Mesothelial cell of epicardium (in vitro differentiated cells): ENCODE measurements around the gene BBS9. TPM values are rescaled to one million over a fixed set of nuclear protein-coding genes. Genes with fewer than 3 reads are reported as not detected.

ENCODE experiments used
- DNase-seq, 2 experiments: peaks; one replicate each; pipeline ENCODE4 v3.0.0; 2021; ENCODE audit warnings: low spot score in 2 of 2; ENCODE audit not compliant: unreplicated experiment in 2 of 2
- H3K27ac Mint-ChIP-seq: 2 replicates; pipeline ENCODE4 v1.8.0; 2021; ENCODE audit warnings: mixed read lengths
- H3K27me3 Mint-ChIP-seq: 2 replicates; pipeline ENCODE4 v1.8.0; 2021; ENCODE audit warnings: low read depth, mixed read lengths
- H3K36me3 Mint-ChIP-seq: 2 replicates; pipeline ENCODE4 v1.8.0; 2021; ENCODE audit warnings: mixed read lengths
- H3K4me1 Mint-ChIP-seq: 2 replicates; pipeline ENCODE4 v1.8.0; 2021; ENCODE audit warnings: mixed read lengths
- H3K4me3 Mint-ChIP-seq: 2 replicates; pipeline ENCODE4 v1.8.0; 2021; ENCODE audit warnings: mild to moderate bottlenecking, moderate library complexity, mixed read lengths
- H3K9me3 Mint-ChIP-seq: 2 replicates; pipeline ENCODE4 v1.8.0; 2021; ENCODE audit warnings: mixed read lengths
- CTCF ChIP-seq: fragments of 200-600 bp; sonication (generic); IDR thresholded peaks from one replicate; pipeline ENCODE4 v1.5.0; 2021; ENCODE audit warnings: antibody characterized with exemption; ENCODE audit not compliant: unreplicated experiment
- total RNA-seq: library from RNA; stranded (reverse); gene quantifications from 3 replicates; pipeline ENCODE4 v1.2.1, GENCODE V29; 2021

The BBS9 gene
- total RNA-seq, 1 donor from 2014 or later: 26.9 TPM

GRCh38 chr7:33500703-33501701, 371.6 kb downstream of the BBS9 start:
- Mint-ChIP-seq H3K9me3 (no peaks in the 10 kb centered on the region), H3K36me3 (no peaks in the 10 kb centered on the region), H3K27ac (no peak overlapping the region), H3K27me3 (no peaks in the 10 kb centered on the region), H3K4me3 (no peak overlapping the region), H3K4me1 (peaks cover 12% of the 10 kb centered on the region)
- DNase-seq: no peak
- TF ChIP-seq CTCF: no peak

- no peaks in the 10 kb centered on the region for H3K9me3 Mint-ChIP-seq
- H3K36me3 Mint-ChIP-seq: no peaks in the 10 kb centered on the region
- H3K4me3 Mint-ChIP-seq: no peak overlapping the region
- peaks cover 11% of the 10 kb centered on the region for H3K4me1 Mint-ChIP-seq
- no peak for DNase-seq
- TF ChIP-seq CTCF: no peak
- H3K27ac Mint-ChIP-seq: no peak overlapping the region
- H3K27me3 Mint-ChIP-seq: no peaks in the 10 kb centered on the region
Observed at GRCh38 chr7:33503014-33503413, 373.6 kb downstream of the BBS9 start.

GRCh38 chr7:33503736-33504135, 374.4 kb downstream of the BBS9 start:
- H3K27me3 Mint-ChIP-seq: no peaks in the 10 kb centered on the region
- no peak overlapping the region for H3K4me3 Mint-ChIP-seq
- TF ChIP-seq CTCF: no peak
- H3K36me3 Mint-ChIP-seq: no peaks in the 10 kb centered on the region
- peaks cover 11% of the 10 kb centered on the region for H3K4me1 Mint-ChIP-seq
- H3K27ac Mint-ChIP-seq: no peak overlapping the region
- no peak for DNase-seq
- H3K9me3 Mint-ChIP-seq: no peaks in the 10 kb centered on the region

DNA sequence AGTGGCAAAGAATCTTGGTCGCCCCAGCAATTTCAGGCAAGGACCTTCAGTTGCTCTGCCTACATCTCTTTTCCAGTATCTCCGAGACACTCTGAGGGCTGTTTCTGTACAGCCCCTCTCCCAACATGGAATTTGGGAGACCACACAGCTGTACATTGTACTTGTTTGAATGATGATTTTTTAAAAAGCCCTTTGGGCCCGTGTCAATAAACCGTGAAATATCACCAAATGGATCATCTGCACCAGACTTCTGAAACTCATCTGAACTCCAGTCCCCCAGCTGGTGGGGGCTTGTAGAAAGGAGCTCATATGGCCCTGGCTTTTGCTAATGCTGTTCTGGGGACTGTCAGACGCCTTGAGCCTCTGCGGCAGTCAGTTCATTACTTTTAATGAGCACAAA, 374.9 kb downstream of the BBS9 start:
- Mint-ChIP-seq H3K4me1 (peaks cover 11% of the 10 kb centered on the region), H3K9me3 (no peaks in the 10 kb centered on the region), H3K27ac (no peak overlapping the region), H3K4me3 (no peak overlapping the region), H3K27me3 (no peaks in the 10 kb centered on the region), H3K36me3 (no peaks in the 10 kb centered on the region)
- DNase-seq: no peak
- TF ChIP-seq CTCF: no peak

DNA sequence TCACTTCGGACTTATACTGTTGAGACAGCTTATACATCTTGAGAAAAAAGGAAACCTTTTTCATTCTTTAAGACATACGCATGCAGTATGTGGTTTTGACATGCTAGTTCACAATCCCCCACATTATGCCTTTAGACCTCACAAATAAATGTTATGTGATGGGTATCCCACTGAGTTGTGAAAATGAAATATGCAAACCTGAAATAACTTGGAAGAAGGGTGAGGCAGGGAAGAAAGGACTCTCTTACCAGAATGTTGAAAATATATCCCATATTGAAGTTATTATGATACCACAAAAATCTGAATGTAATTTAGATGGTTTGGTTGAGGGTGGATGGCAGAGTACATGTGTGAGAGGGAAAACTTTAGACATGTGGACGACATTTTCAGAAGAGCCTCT, 379.8 kb downstream of the BBS9 start:
- no peak for DNase-seq
- no peaks in the 10 kb centered on the region for H3K36me3 Mint-ChIP-seq
- H3K27me3 Mint-ChIP-seq: no peaks in the 10 kb centered on the region
- no peak overlapping the region for H3K27ac Mint-ChIP-seq
- peaks cover 10% of the 10 kb centered on the region for H3K4me1 Mint-ChIP-seq
- TF ChIP-seq CTCF: no peak
- H3K4me3 Mint-ChIP-seq: no peak overlapping the region
- H3K9me3 Mint-ChIP-seq: no peaks in the 10 kb centered on the region
